GM21723 (cell line): ENCODE measurements around the gene CRYBG1.
"Not testable (repeated sequence)": the region's sequence is repeated elsewhere in the genome, so short reads cannot be mapped to it uniquely, and the experiment has no call there.

ENCODE experiments used
- ATAC-seq: cut with Tn5 transposase; IDR thresholded peaks from one replicate; pipeline ENCODE4 v1.9.1; 2021; ENCODE audit warnings: mild to moderate bottlenecking, moderate library complexity; ENCODE audit not compliant: unreplicated experiment

CRYBG1 gene

GRCh38 chr6:106372838-106373501 is 12.5 kb downstream of the CRYBG1 start:
- no peak for ATAC-seq

- no peak for ATAC-seq
Observed at GRCh38 chr6:106373502-106374239, 13.2 kb downstream of the CRYBG1 start.

- no peak for ATAC-seq
Observed at GRCh38 chr6:106377061-106377540, 16.6 kb downstream of the CRYBG1 start.

- no peak for ATAC-seq
Observed at GRCh38 chr6:106379951-106380350, 19.4 kb downstream of the CRYBG1 start.

GRCh38 chr6:106380407-106380806 is 19.9 kb downstream of the CRYBG1 start:
- no peak for ATAC-seq

- no peak for ATAC-seq
Observed at GRCh38 chr6:106381223-106381622, 20.7 kb downstream of the CRYBG1 start.

- ATAC-seq: no peak
Observed at GRCh38 chr6:106381881-106382280, 21.4 kb downstream of the CRYBG1 start.

GRCh38 chr6:106383573-106383972 is 23.1 kb downstream of the CRYBG1 start:
- no peak for ATAC-seq

GRCh38 chr6:106385530-106385929 is 25.0 kb downstream of the CRYBG1 start:
- ATAC-seq: no peak

- ATAC-seq: no peak
Observed at GRCh38 chr6:106387875-106388274, 27.4 kb downstream of the CRYBG1 start.

GRCh38 chr6:106390088-106390487 is 29.6 kb downstream of the CRYBG1 start:
- ATAC-seq: no peak

GRCh38 chr6:106396426-106397220 is 36.1 kb downstream of the CRYBG1 start:
- no peak for ATAC-seq

GRCh38 chr6:106397431-106397830 is 36.9 kb downstream of the CRYBG1 start:
- ATAC-seq: no peak

GRCh38 chr6:106398621-106399020 is 38.1 kb downstream of the CRYBG1 start:
- ATAC-seq: no peak

GRCh38 chr6:106405044-106405443 is 44.5 kb downstream of the CRYBG1 start:
- ATAC-seq: not testable (repeated sequence)

GRCh38 chr6:106411056-106411455 is 50.5 kb downstream of the CRYBG1 start:
- ATAC-seq: no peak

- ATAC-seq: no peak
Observed at GRCh38 chr6:106411643-106412200, 51.2 kb downstream of the CRYBG1 start.

GRCh38 chr6:106413016-106413415 is 52.5 kb downstream of the CRYBG1 start:
- no peak for ATAC-seq

- ATAC-seq: no peak
Observed at GRCh38 chr6:106413722-106414121, 53.2 kb downstream of the CRYBG1 start.

- ATAC-seq: no peak
Observed at GRCh38 chr6:106415921-106416320, 55.4 kb downstream of the CRYBG1 start.

GRCh38 chr6:106417572-106418147 is 57.1 kb downstream of the CRYBG1 start:
- ATAC-seq: no peak
